Hepatocyte (in vitro differentiated cells): ENCODE data around the gene GHRL.

Source experiments
- CTCF ChIP-seq: fragments of 200-600 bp; sonication (generic); IDR thresholded peaks from 2 replicates; pipeline ENCODE4 v1.5.1; 2016; ENCODE audit warnings: antibody characterized with exemption, mild to moderate bottlenecking; ENCODE audit not compliant: poor library complexity
- EZH2 ChIP-seq: fragments of 200-600 bp; sonication (generic); IDR thresholded peaks from 2 replicates; pipeline ENCODE4 v1.6.1; 2016; ENCODE audit warnings: antibody characterized with exemption, mild to moderate bottlenecking, borderline replicate concordance

DNA sequence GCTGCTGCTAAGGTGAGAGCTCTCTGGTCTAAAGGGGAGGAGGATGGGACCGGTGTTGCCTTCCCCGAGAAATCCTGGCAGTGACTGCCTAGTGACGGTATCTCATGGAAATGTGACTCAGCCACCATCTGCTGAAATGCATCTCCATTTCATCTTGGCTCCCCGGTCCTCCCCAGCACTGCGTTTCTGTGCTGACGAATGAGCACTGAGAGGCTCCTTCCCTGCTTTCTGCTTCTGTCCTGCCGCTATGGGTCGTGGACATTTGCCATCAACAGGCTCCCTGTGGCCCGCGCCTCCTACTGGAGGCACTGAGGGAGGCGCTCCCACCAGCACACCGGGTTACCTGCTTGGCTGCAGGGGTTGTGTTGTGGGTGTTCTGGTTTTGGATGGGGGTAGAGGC, 41.7 kb upstream of the GHRL start:
- TF ChIP-seq CTCF (no peak), EZH2 (no peak)
